Measurements from ENCODE around the gene EIF3D.

The EIF3D gene, protein sequence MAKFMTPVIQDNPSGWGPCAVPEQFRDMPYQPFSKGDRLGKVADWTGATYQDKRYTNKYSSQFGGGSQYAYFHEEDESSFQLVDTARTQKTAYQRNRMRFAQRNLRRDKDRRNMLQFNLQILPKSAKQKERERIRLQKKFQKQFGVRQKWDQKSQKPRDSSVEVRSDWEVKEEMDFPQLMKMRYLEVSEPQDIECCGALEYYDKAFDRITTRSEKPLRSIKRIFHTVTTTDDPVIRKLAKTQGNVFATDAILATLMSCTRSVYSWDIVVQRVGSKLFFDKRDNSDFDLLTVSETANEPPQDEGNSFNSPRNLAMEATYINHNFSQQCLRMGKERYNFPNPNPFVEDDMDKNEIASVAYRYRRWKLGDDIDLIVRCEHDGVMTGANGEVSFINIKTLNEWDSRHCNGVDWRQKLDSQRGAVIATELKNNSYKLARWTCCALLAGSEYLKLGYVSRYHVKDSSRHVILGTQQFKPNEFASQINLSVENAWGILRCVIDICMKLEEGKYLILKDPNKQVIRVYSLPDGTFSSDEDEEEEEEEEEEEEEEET

DNA sequence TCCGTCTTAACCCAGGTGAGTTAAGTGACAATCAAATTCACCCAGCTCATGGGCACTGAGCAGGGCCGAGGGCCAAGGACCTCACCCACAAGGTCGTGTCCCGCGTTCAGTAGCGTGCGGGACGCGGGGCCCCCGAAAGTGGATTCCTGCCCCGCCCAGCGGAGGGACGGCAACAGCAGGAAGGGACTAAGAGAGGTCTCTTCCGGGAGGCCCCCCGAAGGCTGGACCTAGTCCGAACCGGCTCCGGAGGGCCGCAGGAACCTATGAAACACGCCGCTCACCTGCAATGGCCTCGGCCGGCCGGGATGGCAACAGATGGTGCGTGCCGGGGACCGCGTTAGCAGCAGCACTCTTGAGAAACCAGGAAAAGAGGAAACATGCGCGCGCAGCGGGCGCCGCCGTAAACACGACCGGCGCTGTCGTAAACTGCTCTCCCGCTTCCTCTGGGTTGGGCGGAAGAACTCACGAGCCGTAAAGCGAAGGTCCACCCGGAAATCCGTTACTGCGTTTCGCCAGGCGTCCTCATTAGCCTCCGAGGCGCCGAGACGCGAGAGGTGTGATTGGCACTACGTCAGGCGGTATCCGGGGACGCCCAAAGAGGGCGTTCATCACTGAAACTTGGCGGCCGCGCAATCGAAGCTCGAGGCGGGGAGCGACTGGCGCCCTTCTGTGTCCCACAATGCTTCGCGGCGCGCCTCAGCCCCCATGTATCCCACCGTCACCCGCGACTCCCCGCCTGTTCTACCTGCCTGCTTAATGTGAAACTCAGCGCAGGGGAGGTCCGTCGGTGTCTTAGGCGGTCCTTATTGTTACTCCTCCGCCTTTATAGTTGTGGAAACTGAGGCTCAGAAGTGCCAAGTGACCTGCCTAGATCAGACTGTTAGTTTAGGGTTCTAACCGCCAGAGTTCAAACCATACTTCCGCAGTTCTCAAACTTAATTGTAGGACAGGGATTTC lies at the start of gene EIF3D:
EIF3D (minus strand) TSS at position 372 of the 957 bp plus-strand sequence. CDS start 3,045 bp downstream, outside the sequence.
- peak; percentile 98 for DNase-seq

DNA sequence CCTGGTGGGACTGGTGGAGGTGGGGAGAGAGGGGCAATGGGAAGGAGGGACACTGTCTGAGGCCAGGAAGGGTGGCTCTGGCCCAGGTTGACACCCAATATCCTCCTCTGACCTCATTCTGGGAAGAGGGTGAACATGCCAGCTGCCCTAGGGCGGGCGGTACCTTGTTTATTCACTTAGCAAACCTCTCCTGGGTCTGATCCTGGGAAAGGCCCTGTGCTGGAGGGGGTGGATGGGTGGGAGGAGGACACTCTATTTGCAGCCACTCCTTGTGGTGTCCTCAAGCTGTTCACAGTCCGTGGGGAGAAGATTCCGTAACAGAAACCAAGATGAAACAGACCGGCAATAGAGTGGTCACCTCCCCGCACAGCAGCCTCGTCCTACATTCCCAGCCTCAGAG lies 49.7 kb upstream of the EIF3D start:
- DNase-seq: no peak

DNA sequence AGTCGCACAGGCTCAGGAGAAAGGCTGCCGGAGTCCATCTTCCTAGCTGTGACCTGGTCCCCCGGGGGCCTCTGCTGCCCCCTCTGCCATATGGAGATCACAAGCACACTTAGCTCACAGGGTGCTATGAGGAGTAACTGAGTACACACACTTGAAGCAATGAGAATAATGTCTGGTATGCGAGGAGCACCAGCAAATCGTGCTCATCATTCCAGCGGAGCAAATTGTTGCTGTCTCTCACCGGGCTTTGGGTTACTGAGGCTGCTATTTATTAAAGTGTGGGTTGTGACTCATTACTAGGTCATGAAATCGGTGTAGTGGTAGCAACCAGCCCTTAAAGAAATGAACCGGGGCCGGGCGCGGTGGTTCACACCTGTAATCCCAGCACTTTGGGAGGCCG lies 48.1 kb upstream of the EIF3D start:
- no peak for DNase-seq

DNA sequence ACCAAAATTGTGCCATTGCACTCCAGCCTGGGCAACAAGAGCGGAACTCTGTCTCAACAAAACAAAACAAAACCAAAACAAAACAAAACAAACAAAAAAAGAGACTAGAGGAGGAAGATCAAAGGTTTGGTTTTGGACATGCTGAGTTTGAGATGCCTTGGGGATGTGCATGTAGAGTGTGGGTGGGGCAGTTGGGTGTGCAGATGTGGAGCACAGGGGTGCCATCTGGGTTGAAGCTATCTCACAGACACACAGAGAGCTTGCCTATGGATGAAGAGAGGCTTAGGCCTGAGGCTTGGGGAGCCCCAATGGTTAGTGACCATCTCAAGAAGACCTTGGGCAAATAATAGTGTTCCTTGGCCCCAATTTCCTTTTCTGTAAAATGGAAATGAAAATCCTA lies 45.8 kb upstream of the EIF3D start:
- no peak for DNase-seq

DNA sequence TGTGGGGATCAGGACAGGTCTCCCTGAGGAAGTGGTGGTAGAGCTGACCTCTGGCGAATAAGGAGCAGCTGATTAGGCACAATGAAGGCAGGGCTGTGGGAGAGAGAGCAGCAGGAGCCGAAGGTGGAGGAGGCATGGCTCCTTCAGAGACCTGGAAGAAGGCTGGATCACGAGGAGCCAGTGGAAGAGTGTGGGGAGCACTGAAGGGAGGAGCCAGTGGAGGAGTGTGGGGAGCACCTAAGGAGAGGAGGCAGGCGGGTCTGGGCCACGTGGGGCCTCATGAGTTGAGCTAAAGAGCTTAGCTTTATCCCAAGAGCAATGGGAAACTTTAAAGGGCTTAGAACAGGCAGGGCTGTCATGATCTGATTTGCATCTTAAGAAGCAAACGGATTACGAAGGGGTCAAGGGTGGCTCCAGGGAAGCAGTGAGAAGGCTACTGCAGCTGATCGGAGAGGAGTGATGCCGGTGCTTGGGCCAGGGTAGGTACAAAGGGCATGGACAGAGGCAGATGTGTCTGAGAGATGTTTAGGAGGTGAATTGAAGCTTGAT lies 44.9 kb upstream of the EIF3D start:
- DNase-seq: no peak

DNA sequence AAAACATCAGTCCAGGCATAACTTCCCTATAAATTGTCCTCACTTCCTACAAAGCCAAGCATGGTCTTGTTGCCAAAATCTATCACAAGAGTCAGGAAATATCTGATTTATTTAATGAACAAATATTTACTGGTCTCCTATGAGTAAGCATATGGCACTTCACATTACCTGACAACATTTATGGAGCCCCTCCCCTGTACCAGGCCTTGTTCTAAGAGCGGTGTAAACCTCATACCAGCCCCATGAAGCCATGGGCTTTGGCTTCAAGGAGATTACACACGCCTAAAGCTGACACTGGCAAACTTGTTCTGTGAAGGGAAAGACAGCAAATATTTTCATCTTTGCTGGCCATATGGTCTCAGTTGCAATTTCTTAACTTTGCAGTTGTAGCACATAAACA lies 43.0 kb upstream of the EIF3D start:
- no peak for DNase-seq

DNA sequence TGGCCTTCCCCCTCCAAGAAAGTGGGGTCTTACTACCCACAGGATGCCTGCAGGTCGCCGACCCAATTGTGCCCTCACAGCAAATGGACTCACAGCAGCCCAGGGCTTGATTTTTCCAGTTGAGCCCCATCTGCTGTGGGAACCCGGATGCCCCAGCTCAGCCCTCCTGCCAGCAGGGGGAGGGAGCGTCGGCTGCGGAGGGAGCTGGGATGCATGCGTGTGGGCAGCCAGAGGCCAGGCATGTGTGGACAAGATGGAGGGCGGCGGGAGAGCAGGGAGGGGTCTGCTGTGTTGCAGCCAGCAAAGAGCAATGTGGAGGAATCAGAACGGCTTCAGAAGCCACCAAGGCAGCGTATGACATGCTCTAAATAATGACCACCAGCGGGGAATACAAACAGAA lies 41.0 kb upstream of the EIF3D start:
- no peak for DNase-seq

DNA sequence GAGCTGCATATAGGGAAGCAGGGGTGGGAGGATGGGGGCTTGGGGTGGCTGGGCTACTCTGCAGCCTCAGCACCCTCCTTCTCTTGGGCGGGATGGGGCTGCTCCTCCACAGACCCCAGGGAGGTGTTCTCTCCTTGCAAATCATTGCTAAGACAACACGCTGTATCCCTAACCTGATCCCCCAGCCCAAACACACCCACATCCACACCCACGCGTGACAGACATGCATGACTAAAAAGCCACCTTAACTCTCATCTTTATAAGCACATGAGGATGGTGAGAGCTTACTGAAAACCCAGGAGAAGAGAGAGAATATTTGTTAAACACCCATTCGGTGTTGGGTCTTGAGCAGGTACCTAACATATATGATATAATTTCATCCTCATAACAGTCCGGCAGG lies 39.9 kb upstream of the EIF3D start:
- no peak for DNase-seq

DNA sequence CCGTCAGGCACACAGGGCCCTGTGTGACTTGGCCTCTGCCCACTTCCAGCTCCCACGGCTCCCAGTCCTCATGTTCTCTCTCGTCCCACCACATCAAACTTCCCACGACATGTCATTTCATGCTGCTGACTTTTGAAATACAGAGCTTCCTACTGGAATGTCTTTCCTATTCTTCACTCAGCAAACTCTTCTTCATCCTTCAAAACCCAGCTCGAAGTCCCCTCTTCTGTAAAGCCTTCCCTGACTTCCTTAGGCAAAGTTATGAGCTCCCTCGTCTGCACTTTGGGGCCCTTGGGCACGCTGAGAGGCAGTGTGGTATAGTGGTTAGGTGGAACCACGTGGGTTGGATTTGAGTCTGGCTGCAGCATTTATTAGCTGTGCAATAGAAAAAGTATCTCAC lies 37.8 kb upstream of the EIF3D start:
- DNase-seq: no peak

DNA sequence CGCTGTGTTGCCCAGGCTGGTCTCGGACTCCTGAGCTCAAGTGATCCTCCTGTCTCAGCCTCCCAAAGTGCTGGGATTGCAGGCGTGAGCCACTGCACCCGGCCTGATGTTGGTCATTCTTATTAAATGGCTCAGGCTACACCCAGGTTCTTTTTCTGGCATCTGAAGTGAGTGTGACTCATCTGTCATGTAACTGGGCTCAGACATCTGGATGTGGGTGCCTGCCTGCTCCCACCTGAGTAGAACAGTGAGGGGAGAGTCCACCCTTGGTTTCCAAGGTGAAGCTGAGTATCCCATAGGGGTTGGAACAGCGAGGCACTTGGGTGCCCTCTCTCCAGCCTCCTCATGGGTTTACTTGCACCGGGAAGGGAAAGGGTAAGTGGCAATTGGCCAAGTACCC lies 36.7 kb upstream of the EIF3D start:
- no peak for DNase-seq

DNA sequence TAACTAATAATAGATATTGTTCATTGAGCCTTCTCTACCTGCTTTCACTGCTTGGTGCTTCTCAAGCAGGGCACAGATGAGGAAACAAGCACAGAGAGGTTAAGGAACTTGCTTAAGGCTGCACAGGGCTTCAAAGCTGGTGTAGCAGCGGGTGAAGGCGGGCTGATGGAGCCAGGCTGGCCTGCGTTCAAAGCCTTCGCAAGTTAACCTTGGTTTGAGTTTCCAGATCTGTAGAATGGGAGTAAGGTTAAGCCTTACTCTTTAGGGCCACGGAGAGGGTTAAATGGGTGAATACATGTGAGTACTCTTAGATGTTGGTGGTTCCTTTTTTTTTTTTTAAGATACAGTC lies 36.2 kb upstream of the EIF3D start:
- DNase-seq: no peak

DNA sequence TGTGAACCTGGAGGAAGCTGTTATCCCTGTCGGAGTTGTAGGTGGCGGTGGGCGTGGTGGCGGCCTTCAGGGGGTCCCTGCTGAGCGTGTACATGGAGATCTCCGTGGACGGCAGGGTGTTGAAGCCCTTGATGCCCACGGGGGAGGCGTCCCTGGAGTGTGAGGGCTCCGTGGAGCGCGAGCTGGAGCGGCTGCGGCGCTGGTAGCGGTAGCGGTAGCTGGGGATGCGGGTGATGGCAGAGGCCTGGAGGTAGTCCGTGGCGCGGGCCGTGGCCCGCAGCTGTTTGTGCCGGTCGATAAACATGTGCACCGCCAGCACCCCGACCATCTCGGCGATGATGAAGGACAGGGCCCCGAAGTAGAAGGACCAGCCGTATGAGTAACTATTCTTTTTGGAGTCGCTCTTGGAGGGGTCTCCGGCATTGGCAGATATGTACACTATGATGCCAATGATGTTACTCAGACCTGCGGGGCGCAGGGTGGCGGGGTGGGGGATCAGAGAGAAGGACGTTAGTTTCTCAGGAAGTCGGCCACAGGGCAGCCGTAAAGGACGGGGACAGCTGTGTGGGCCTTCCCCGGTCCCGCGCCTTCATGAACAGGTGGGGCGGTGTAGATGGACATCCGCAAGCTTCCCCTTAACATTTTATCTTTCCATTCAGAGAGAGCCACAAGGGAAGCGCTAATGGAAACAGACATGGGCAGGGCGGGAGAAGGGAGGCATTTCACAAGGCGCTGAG lies 35.6 kb upstream of the EIF3D start:
- no peak for DNase-seq

DNA sequence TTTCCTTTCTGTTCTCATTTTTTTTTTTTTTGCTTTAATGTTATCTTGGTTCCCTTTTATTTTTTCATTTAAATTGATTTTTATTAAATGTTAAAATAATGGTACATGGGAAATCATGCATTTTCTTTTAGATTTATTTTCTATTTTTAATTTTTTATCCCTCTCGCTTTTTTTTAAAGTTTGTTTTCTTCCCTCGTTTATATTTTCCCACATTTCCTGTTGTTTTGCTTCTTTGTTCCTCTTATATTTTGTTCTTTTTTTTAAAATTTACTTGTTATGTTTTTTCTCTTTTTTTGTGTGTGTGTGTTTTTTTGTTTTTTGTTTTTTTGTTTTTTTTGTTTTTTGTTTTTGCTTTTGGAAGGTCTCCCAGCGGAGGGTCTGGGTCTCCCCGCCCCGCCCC lies 34.9 kb upstream of the EIF3D start:
- no peak for DNase-seq

DNA sequence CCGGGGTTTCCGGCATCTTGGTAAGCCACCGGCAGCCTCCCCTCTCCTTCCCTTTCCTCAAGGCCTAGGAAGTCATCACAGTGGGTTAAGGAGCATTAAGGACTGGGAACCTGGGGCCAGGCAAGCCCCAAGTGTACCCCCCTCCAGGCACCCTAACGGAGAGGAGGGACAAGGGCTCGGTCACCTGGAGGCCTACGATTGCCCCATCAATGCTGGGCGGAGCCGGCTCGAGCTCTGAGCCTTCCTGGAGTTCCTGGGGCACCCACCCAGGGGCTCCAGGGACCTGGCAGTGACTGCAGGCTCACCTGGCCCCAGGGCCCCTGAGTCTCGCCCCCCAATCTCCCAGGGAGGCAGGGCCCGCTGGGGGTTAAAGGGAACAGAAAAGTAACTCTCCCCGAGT lies 34.5 kb upstream of the EIF3D start:
- no peak for DNase-seq

DNA sequence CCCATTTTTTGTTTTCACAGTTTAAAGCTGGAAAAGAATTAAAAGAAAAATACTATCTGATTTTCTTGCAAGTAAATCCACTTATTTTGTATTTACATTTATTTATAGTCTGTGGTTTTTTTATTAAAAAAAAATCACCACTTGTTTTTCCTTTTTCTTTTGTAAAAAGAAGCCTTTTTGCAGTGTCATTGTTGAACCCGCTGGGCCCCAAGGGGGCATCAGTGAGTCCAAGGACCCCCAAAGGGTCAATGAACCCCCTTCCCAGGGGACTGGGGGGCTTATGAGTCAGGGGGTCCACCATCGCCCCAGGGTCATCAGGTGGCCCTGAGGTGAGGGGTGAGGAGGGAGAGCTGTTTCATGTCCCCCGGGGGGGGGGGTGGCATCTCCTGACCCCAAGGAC lies 34.0 kb upstream of the EIF3D start:
- no peak for DNase-seq

DNA sequence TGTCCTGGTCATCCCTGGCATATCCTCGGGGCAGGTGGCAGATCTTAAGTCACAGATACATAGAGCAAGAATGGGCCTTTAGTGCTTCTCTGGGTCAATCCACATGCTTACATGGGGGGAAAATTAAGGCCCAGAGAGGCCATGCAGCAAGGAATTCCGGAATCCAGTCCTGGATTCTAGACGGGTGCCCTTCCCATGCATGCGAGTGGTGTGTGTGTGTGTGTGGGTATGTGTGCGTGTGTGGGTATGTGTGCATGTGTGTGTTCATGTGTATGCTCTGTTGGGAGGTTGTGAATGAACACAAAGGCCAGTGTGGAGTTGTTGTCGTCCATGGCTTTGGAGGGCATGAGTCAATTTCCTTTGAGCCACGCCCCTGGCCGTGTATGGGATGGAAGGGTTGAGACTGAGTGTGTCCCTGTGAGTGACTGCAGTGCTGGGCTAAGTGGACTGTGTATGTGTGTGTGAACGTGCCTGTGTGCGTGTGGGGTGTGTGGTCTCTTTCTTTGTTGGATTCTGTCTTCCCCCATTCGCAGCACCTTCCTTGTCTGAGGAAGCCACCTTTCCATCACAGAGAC lies 33.4 kb upstream of the EIF3D start:
- DNase-seq: no peak

DNA sequence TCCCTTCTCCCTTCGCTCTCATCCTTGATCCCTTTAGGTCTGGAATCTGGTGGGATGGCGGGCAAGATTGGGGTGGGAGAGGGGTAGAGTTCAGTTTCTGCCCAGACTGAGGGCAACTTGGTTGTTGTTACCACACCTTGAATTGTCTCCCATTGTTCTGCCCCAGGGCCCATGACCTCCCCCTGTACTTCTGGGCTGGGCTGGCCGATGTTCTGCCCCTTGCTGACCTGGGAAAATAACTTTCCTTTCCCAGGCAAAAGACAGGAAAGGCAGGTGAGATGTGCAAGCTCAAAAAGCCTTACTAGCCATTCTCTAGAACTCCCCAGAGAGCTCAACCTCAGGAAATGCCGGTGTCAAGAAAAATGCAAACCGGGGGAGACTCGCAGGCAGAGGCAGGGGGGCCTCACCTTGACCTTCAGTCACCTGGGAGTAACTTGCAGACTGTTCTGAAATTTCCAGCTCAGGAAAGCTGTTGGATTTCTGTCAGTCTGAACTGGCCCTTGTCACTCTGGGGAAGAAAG lies 32.4 kb upstream of the EIF3D start:
- no peak for DNase-seq

DNA sequence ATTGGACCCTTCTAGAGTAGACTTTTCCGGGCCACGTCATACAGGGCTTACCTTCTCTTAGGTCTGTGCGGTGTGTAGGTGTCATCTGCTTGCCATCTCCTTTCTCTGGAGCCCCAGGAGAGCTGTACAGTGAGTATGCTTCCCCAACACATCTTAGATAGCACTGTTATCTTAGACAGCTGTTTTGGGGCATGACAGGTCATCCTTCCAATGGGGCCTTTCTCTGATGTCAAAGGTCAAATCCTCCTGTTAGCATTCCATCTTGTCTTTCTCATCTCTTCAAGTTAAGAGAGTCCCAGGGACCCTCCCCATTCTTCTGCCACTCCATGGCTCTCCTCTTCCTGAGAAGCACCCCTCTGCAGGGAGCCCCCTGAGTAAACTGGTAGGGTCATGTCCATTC lies 31.0 kb upstream of the EIF3D start:
- no peak for DNase-seq

DNA sequence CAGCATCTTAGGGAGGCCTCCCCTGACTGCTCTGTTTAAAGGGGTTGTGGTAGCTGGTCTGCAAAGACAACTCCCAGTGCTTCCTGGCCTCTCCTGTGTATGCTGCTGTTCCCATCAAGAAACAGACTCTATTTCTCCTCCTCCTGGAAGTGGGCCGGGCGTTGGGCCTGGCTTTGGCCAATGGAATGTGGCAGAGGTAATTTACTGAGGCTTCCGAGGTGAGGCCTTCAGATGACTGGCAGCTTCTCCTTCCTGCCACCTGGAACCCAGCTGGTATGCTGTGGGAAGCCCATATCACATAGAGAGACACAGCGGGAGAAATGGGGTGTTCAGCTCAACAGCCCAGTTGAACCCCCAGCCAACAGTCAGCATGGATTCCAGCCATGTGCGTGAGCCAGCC lies 25.1 kb upstream of the EIF3D start:
- no peak for DNase-seq

DNA sequence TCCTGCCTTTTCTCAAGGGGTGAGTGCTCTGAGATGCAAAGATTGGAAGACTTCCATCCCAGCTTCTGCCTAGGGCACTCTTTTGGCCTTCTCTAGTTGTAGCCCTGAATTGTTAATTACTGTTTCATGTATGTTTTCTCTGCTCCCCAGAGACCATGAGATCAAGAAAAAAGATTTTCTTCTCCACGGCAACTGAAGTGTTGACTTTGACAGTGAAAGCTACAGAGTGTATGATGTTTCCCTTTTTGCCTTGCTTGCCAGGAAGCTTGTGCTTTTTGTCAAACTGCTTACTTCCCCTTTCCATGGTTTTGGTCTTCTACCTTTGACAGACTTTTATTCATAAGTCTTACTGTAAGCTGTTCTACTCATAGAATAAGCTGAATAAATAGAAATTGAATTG lies 23.3 kb upstream of the EIF3D start:
- DNase-seq: no peak

DNA sequence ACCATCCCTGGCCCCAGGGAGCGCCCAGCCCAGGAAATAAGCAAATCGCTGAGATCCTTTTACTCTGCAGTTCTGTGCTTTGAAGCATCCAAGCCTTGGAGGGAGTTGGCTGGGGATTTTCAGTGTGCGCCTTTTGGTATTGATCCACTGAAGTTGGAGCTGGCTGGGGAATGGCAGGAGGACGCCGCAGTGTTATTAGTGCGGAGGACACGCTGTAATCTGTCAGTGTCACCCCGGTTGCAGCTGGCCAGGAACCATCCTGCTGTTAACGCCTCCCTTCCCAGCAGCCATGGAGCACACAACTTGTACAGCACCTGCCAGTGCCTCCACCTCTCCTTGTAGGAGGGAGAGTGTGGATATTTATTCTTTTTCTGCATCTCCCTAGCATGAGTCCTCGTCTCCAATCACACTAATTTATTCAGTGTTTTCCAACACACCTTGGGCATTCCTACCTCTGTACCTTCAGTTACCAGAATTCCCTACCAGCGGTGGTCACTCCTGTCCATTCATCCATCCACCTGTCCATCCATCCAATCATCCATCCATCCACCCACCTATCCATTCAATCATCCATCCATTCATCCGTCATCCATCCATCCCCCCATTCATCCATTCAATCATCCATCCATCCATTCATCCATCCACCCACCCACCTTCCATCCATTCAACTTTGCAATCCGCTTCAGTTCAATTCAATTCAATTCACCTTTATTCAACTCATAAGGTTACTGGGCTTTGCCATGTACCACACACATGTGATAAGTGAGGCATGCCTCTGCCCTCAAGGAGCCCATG lies 21.9 kb upstream of the EIF3D start:
- no peak for DNase-seq

Measured in GF-D8 (cell line).